WTC11 (cell line): ENCODE measurements around the gene EYS. TPM values are rescaled to one million over a fixed set of nuclear protein-coding genes. Genes with fewer than 3 reads are reported as not detected.
"Not testable (repeated sequence)": the region's sequence is repeated elsewhere in the genome, so short reads cannot be mapped to it uniquely, and the experiment has no call there.

ENCODE experiments used
- ATAC-seq: fragments of 200-7000 bp; cut with Tn5 transposase; 2 replicates; pipeline ENCODE4 v1.10.0; 2021; ENCODE audit warnings: mild to moderate bottlenecking, moderate library complexity
- CTCF ChIA-PET: fragments of 300-600 bp; sonication (Branson Sonifier 250); formaldehyde crosslinking; loops from one replicate; lab custom pipeline; 2021; ENCODE audit warnings: antibody characterized with exemption; lab: Charles Lee
- POLR2A ChIA-PET: fragments of 350-600 bp; sonication (Branson Sonifier 250); formaldehyde crosslinking; loops from one replicate; lab custom pipeline; 2021; ENCODE audit warnings: antibody characterized with exemption; lab: Charles Lee
- DNase-seq: peaks from one replicate; pipeline ENCODE4 v3.0.0; 2021; ENCODE audit warnings: low spot score
- H3K27ac Mint-ChIP-seq: 2 replicates; pipeline ENCODE4 v1.8.0; 2021; ENCODE audit warnings: mixed read lengths
- H3K27me3 Mint-ChIP-seq: 2 replicates; pipeline ENCODE4 v1.8.0; 2021; ENCODE audit warnings: low read depth, mild to moderate bottlenecking, moderate library complexity, mixed read lengths
- H3K36me3 Mint-ChIP-seq: 2 replicates; pipeline ENCODE4 v1.8.0; 2021; ENCODE audit warnings: mixed read lengths
- H3K4me1 Mint-ChIP-seq: 2 replicates; pipeline ENCODE4 v1.8.0; 2022; ENCODE audit warnings: mixed read lengths
- H3K4me3 Mint-ChIP-seq: 2 replicates; pipeline ENCODE4 v1.8.0; 2021; ENCODE audit warnings: mild to moderate bottlenecking, moderate library complexity, mixed read lengths
- H3K9me3 Mint-ChIP-seq: 2 replicates; pipeline ENCODE4 v1.8.0; 2021; ENCODE audit warnings: mixed read lengths
- ATF1 ChIP-seq: sonication (generic); formaldehyde crosslinking; IDR thresholded peaks from 2 replicates; pipeline ENCODE4 v1.8.1; 2023; ENCODE audit warnings: mild to moderate bottlenecking, moderate library complexity, missing genetic modification reagents
- CREB1 ChIP-seq: sonication (generic); formaldehyde crosslinking; IDR thresholded peaks from 2 replicates; pipeline ENCODE4 v1.8.0; 2023; ENCODE audit warnings: mild to moderate bottlenecking, missing genetic modification reagents
- GRHL2 ChIP-seq: fragments of 250-450 bp; sonication (Bioruptor Pico); IDR thresholded peaks from 2 replicates; pipeline ENCODE4 v1.8.0; 2022; ENCODE audit warnings: mild to moderate bottlenecking, moderate library complexity; ENCODE audit not compliant: insufficient replicate concordance, severe bottlenecking
- GTF2I ChIP-seq: fragments of 250-450 bp; sonication (Bioruptor Pico); conservative IDR thresholded peaks from 2 replicates; pipeline ENCODE4 v1.4.0; 2021; ENCODE audit warnings: mild to moderate bottlenecking
- JAZF1 ChIP-seq: fragments of 250-450 bp; sonication (Bioruptor Pico); IDR thresholded peaks from 2 replicates; pipeline ENCODE4 v1.9.0; 2021; ENCODE audit warnings: moderate library complexity, mild to moderate bottlenecking, inconsistent platforms
- MXD4 ChIP-seq: fragments of 250-450 bp; sonication (Bioruptor Pico); IDR thresholded peaks from 2 replicates; pipeline ENCODE4 v1.8.0; 2021; ENCODE audit warnings: mild to moderate bottlenecking, moderate library complexity, borderline replicate concordance
- NFE2L1 ChIP-seq: sonication (generic); formaldehyde crosslinking; IDR thresholded peaks from 2 replicates; pipeline ENCODE4 v1.8.1; 2023; ENCODE audit warnings: missing genetic modification reagents
- NR1H2 ChIP-seq: sonication (generic); formaldehyde crosslinking; IDR thresholded peaks from 2 replicates; pipeline ENCODE4 v1.9.0; 2021; ENCODE audit warnings: mild to moderate bottlenecking, moderate library complexity, missing genetic modification reagents
- RELA ChIP-seq: sonication (generic); formaldehyde crosslinking; IDR thresholded peaks from 2 replicates; pipeline ENCODE4 v1.8.1; 2022; ENCODE audit warnings: missing genetic modification reagents, mild to moderate bottlenecking, borderline replicate concordance
- STAT6 ChIP-seq: sonication (generic); formaldehyde crosslinking; conservative IDR thresholded peaks from 2 replicates; pipeline ENCODE4 v1.8.1; 2023; ENCODE audit warnings: mild to moderate bottlenecking, low read depth, missing genetic modification reagents, moderate library complexity
- ZBTB21 ChIP-seq: sonication (generic); formaldehyde crosslinking; IDR thresholded peaks from 2 replicates; pipeline ENCODE4 v1.8.1; 2023; ENCODE audit warnings: mild to moderate bottlenecking, missing genetic modification reagents, borderline replicate concordance
- ZNF317 ChIP-seq: sonication (generic); formaldehyde crosslinking; IDR thresholded peaks from 2 replicates; pipeline ENCODE4 v1.8.1; 2023; ENCODE audit warnings: low read depth, mild to moderate bottlenecking, moderate library complexity, missing genetic modification reagents, borderline replicate concordance
- ZNF532 ChIP-seq: fragments of 250-450 bp; sonication (Bioruptor Pico); IDR thresholded peaks from 2 replicates; pipeline ENCODE4 v1.9.0; 2021; ENCODE audit warnings: mild to moderate bottlenecking, borderline replicate concordance
- total RNA-seq: library from RNA; stranded (reverse); gene quantifications from 3 replicates; pipeline ENCODE4 v1.2.3, GENCODE V29; 2021
- TF ChIP-seq, protein P1 (sequence below): sonication (generic); formaldehyde crosslinking; IDR thresholded peaks from 2 replicates; pipeline ENCODE4 v1.8.0; 2023; ENCODE audit warnings: missing genetic modification reagents

The EYS gene
- total RNA-seq, 1 experiment from 2014 or later, result not detected

DNA sequence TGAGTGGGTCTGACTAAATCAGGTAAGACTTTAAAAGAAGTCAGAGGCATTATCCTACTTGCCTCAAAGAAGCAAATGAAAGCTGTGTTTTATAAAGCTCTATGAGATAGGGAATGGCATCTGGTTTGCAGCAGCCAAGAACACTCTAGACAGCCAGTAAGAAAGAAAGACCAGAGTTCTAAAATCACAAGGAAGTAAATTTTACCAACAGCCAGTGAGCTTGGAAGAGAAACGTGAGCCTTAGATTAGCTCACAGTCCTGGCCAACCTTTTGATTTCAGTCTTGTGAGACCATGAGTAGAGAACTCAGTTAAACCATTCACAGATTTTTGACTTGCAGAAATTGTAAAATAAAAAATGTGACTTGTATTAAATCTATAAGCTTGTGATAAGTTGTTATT lies 693.0 kb downstream of the EYS start:
- Mint-ChIP-seq H3K4me1 (peaks cover 4% of the 10 kb centered on the region; the same call in 1 of the 2 replicates), H3K4me3 (no peak overlapping the region), H3K27me3 (no peaks in the 10 kb centered on the region), H3K27ac (no peak overlapping the region), H3K9me3 (peaks cover 52% of the 10 kb centered on the region)
- POLR2A ChIA-PET, result no interaction called here
- CTCF ChIA-PET, result no interaction called here
- no peak for ATAC-seq
- TF ChIP-seq ZBTB21 (CRISPR knock-in tag) (no peak), JAZF1 (CRISPR knock-in tag) (no peak)
- TF ChIP-seq, all 79 proteins: peak for 0
- DNase-seq, result no peak
- peaks cover 19% of the 10 kb centered on the region for H3K36me3 Mint-ChIP-seq

DNA sequence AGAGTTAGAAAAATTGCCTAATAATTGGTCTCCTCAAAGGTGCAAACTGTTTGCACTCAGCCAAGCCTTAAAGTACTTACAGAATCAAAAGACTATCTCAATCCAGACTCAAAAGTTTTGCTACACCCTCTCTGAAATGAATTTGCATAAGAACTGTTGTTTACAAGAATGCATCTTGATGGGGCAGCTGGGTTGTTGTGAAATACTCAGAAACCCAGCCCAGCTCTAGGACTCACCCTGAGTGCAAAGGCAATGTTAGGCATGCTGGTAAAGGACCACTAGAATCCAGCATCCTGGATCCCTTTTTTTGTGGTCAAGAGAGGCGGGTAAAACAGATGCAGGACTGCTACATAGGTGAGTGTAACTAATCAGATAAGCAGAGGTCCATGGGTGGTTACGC lies 700.2 kb downstream of the EYS start:
- peaks cover 7% of the 10 kb centered on the region; the same call in 1 of the 2 replicates for H3K4me1 Mint-ChIP-seq
- peaks cover 48% of the 10 kb centered on the region for H3K9me3 Mint-ChIP-seq
- H3K27ac Mint-ChIP-seq, result no peak overlapping the region
- ATAC-seq, result no peak
- H3K36me3 Mint-ChIP-seq, result peaks cover 29% of the 10 kb centered on the region
- no peak overlapping the region for H3K4me3 Mint-ChIP-seq
- DNase-seq, result no peak
- CTCF ChIA-PET, result no interaction called here
- TF ChIP-seq CREB1 (CRISPR knock-in tag) (no peak), ZNF317 (CRISPR knock-in tag) (no peak), NFE2L1 (CRISPR knock-in tag) (no peak), GRHL2 (CRISPR knock-in tag) (no peak), GTF2I (no peak)
- peaks cover 5% of the 10 kb centered on the region; the same call in 1 of the 2 replicates for H3K27me3 Mint-ChIP-seq
- POLR2A ChIA-PET, result no interaction called here

- ChIA-PET CTCF (no interaction called here), POLR2A (no interaction called here)
- Mint-ChIP-seq H3K4me1 (0 out of 2 replicates have a peak, but pooled peaks cover 3% of the 10 kb centered on the region), H3K4me3 (no peak overlapping the region), H3K27me3 (peaks cover 5% of the 10 kb centered on the region; the same call in 1 of the 2 replicates), H3K9me3 (peaks cover 35% of the 10 kb centered on the region), H3K27ac (no peak overlapping the region), H3K36me3 (peaks cover 18% of the 10 kb centered on the region)
- DNase-seq (no peak), ATAC-seq (no peak)
- TF ChIP-seq ATF1 (no peak), RELA (CRISPR knock-in tag) (no peak), MXD4 (no peak), NR1H2 (CRISPR knock-in tag) (no peak), ZNF317 (CRISPR knock-in tag) (no peak), ZNF532 (CRISPR knock-in tag) (no peak), STAT6 (CRISPR knock-in tag) (no peak)
- TF ChIP-seq, protein P1, sequence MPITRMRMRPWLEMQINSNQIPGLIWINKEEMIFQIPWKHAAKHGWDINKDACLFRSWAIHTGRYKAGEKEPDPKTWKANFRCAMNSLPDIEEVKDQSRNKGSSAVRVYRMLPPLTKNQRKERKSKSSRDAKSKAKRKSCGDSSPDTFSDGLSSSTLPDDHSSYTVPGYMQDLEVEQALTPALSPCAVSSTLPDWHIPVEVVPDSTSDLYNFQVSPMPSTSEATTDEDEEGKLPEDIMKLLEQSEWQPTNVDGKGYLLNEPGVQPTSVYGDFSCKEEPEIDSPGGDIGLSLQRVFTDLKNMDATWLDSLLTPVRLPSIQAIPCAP (CRISPR knock-in tag), result no peak
Observed at GRCh38 chr6:65004283-65004682, 702.7 kb downstream of the EYS start.

DNA sequence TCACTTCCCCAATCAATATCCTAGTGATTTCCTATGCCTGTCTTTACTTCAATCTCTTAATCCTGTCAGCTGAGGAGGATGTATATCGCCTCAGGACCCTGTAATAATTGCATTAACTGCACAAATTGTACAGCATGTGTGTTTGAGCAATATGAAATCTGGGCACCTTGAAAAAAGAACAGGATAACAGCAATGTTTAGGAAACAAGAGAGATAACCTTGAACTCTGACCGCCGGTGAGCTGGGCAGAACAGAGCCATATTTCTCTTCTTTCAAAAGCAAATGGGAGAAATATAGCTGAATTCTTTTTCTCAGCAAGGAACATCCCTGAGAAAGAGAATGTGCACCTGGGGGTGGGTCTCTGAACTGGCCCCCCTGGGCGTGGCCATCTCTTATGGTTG lies 704.1 kb downstream of the EYS start:
- DNase-seq, ATAC-seq, H3K27me3 Mint-ChIP-seq, H3K4me3 Mint-ChIP-seq, POLR2A ChIA-PET, H3K27ac Mint-ChIP-seq, H3K4me1 Mint-ChIP-seq, CTCF ChIA-PET: not testable (repeated sequence)
- Mint-ChIP-seq H3K36me3 (peaks cover 18% of the 10 kb centered on the region), H3K9me3 (peaks cover 38% of the 10 kb centered on the region)
